CD4-positive, alpha-beta T cell treated with Interleukin-10 for 1 hour (primary cell): ENCODE results near the gene MAP10.
"Not testable (repeated sequence)": the region's sequence is repeated elsewhere in the genome, so short reads cannot be mapped to it uniquely, and the experiment has no call there.

ENCODE experiments used
- DNase-seq: peaks from one replicate; pipeline ENCODE4 v3.0.0-alpha.2; 2020

The MAP10 gene, protein sequence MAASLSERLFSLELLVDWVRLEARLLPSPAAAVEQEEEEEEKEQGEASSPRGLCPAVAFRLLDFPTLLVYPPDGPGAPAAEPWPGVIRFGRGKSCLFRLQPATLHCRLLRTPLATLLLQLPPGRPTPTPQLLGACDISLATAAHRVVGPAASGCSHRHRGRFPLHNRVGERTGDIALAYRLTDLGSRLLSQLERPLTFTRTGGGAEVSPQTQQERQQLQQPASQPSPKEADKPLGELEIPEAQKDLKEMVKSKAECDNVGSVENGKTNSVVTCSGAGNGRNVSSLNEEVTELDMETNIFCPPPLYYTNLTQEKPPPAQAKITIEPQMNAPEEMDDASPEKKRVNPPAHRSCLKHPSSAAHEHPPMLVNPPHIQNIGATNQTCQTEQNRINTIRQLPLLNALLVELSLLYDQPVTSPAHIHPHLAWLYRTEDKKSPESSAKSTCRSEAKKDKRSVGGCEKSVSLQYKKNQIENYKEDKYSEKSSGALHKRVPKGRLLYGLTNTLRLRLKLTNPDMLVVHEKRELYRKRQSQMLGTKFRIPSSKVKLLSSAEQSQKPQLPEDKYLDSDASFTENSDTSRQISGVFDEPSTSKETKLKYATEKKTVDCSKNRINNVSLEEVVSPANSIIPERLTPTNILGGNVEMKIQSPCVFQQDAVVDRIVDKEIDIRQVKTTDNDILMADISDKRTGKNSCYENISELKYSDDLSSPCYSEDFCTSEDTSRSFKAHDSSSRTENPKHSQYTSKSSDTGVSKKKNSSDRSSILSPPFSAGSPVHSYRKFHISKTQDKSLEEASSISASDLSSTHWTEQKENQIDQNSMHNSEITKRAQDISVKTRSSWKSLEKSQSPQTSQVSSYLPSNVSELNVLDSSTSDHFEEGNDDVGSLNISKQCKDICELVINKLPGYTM

DNA sequence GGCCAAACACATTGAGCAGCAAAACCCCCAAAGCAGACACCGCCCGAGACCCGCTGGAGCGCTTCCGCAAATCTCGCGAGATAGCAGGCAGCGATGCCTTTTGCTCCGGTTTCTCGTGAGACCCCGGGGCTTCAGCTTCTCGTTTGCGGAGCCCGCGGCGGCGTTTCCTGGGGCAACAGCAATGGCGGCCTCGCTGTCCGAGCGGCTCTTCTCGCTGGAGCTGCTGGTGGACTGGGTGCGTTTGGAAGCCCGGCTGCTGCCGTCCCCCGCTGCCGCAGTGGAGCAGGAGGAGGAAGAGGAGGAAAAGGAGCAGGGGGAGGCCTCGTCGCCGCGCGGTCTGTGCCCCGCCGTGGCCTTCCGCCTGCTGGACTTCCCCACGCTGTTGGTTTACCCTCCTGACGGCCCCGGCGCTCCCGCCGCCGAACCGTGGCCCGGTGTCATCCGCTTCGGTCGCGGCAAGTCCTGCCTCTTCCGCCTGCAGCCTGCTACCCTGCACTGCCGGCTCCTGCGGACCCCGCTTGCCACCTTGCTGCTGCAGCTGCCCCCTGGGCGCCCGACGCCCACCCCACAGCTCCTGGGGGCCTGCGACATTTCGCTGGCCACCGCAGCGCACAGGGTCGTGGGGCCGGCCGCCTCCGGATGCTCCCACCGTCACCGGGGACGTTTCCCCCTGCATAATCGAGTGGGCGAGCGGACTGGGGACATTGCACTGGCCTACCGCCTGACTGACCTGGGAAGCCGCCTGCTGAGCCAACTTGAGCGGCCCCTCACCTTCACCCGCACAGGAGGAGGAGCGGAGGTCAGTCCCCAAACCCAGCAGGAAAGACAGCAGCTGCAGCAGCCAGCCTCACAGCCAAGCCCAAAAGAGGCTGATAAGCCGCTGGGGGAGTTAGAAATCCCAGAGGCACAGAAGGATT, at the start of gene MAP10:
MAP10 (plus strand) TSS at position 148 of the 917 bp plus-strand sequence; CDS start at position 182, 34 bp downstream.
- DNase-seq = peak; percentile 79

DNA sequence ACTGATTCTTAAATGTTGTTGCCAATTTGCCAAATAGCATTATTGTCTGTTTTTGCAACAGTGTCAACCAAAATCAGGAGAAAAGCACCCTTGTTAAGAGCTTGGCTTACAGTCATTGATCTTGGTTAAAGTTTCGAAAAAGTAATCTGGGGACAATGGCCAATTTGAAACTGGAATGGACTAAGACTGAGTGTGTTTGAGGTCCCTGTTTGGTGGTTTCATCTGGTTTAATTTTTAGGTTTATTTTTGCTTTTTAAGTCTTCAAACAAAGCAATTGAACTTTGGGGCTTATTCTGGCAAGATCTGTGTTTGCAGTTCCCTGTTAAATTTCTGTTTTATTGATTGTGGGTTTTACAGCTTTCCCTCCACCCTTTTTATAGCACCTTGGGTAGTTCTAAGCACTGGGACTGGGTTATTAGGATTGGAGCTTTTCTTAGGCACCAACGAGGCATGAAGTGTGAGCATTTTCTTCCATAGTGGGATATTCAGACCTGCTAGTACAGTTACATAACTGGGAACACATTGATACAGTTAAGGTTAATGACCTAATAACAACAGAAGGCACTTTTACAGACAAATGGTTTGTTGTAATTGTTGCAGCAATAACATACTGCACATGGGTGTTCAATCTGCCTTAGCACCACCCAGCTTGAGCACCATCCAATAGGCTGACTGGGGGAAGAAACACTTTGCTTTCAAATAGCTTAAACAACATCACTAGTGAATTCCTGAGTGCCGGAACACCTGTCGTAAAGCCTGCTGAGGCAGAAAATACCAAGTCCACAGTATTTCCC, 40.6 kb upstream of the MAP10 start:
- DNase-seq = no peak

DNA sequence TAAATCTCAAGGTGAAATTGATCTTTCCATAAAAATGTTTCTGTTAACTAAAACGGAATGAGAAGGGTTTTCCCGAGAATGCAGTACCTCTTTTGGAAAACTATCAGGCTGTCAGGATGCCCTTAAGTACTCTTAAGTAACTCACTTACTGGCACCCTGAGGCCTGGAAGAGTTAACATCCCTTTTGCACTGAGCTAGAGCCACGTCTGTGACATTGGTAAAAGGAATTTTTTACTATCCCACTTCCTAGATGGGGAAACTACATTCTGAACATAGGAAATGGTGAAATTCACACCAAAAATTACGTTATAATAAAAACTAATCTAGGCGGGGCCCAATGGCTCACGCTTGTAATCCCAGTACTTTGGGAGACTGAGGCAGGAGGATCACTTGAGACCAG, 39.7 kb upstream of the MAP10 start:
- DNase-seq = no peak

DNA sequence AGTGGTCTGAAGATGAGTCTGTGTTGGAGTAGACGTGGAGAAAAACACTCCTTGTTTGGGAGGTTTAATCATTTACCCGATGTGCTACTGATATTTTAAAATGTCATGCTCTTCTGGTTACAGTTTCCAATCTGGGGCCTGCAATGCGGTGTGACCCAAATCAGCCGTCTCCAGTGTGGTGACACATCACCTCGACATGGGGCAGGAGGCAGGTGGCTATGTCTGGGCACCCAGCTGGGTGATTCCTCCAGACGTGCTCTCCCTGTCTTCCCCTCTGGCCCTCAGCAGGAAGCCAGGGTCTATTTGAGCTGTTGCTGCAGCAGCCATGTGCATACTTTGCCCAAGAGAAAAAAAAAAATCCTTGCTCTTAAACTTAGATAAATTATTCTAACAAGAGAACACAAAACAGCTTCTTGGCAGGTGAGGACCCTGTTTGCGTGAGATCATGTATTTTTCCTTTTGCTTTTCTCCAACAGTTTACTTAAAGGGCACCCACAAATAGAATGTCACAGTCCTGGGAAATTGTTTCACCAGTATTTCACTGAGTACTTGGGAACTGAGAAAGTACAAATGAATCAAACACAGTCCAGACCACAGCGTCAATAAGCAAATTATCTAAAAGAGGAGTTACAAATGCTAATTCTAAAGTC, 38.9 kb upstream of the MAP10 start:
- DNase-seq = no peak

DNA sequence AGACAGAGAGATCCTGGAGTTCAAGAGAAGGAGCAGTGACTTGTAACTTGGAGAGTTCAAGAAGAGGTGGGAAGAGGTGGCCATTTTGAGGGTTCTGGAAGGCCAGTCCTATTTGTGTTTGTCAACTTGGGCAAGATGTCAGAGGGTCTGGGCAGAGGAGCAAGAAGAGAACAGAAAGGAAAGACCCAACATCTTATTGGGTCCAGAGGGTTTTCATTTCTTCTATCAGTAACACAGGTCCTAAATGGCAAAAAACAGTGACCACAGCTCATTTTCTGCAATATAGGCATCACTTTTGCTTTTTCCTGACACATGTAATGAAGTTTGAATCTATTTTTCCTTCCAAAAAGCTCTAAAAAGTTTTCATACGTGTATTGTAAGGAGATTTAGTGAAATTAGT, 38.3 kb upstream of the MAP10 start:
- no peak for DNase-seq

DNA sequence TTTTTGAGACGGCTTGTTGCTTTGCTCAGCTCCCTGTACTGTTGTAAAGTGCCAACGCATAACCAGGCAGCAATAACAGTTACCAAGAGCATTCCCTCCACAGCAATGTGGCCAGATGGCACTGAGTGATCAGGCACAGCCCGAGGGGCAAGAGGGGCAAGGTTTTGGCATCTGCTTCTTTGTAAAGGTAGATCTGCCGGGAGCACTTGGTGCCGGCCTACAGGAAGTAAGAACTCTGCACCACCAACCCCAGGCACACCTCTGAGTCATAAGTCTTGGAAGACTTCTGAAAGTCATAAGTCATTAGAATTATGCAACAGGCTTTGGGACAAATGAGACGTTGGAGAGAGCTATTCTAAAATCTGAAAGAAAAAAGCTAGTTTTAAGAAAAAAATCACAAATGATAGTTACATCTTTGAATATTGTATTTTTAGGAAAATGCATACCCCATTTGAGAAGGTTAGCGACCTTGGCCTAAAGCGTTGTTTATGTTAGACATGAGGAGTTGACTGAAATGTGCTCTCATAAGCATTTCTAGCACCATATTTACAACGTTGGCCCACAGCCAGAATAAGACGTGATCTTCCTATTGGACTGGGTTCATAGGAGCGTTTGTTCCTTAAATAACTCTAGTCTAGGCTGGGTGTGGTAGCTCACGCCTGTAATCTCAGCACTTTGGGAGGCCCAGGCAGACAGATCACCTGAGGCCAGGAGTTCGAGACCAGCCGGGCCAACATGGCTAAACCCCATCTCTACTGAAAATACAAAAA, 37.7 kb upstream of the MAP10 start:
- DNase-seq = no peak

DNA sequence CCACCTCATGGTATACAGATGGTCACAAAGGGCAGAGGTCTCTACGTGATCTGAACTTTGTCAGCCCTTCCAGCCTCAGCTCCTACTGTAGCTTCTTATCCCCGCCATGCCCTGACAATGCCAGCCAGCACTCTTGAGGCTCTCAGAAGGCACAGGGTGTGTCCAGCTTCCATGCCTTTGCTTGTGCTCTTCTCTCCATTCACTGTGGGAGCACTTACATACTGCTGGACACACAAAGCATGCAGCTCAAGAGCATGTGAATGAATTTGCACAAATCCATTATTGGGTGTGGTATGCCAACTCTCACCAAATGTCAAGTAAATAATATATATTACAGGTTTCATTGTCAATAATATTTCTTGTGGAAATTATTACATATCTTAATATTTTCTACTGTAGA, 36.4 kb upstream of the MAP10 start:
- no peak for DNase-seq

DNA sequence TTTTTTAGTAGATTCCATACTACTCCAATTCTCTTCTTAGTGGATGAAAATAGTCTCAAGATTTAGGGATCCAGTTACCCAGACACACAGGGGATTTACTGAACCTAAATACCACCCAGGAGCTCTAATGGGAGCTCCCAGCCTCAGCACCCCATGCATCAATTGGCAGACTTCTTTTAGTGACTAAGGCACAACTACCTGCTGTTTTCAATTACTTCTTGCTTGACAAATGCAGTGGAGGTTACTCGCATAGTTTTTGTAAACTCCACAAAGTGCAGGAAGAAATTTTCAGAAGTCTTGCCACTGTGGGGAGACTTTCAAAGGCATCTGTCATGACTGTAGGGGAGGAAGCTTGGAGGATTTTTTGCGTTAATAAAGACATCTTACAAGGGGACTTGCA, 35.5 kb upstream of the MAP10 start:
- no peak for DNase-seq

DNA sequence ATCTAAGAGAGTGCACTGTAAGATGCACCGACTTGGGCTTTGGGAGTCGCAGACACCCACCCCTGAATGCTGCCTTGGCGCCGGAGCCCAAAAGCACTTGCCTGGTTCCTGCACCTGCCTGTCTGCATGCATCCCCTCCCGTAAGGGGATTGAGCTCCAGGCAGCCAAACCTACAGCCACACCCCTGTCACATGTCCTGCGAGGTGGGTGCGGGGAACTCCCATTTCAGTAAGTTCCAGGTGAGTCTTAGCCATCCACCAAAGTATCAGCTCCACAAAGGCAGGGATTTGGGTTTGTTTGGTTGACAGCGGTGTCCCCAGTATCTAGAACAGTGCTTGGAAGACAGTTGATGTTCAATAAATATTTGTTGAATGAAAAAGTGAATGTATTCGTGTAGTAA, 31.5 kb upstream of the MAP10 start:
- DNase-seq = no peak

DNA sequence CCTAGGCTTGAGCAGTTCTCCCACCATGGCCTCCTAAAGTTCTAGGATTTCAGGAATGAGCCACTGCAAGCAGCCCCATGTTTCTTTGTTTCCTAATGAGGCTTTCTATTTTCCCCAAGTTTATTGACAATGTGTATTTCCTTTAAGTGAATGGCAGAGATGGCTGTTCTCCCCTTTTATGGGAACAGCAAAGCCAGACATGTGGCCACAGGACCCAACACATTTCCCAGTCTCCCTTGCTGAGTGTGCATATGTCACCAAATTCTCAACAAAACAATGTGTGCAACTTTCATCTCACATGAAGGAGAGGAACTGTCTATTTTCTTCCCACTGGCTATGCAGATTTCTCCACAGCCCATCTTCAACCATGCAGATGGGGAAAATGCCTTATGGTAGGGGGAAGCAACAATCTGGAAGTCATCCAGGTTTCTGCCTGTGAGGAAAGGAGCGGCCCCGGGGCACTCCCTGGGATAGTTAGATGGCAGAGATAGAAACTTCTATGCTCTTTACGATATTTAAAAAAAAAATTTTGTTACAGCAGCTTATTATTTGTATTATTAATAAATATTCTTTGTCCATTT, 28.6 kb upstream of the MAP10 start:
- DNase-seq = no peak

DNA sequence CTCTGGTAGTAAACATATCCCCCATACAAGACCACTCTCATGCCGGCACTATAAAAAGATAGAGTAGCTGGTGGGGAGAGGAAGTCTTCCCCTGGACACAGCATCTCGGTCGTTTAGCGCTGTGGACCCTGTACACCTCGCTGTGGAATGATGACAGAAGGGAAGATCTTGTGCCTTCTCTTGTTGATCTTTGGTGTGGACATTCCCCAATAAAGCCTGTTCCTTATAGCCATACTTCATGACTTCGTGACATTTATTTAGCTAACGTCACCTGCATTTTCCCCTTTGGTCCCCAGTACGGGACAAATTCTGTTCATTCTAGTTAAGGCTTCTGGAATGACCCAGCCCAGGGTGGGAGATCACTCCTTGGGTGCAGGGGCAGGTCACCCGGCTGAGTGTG, 24.9 kb upstream of the MAP10 start:
- no peak for DNase-seq

DNA sequence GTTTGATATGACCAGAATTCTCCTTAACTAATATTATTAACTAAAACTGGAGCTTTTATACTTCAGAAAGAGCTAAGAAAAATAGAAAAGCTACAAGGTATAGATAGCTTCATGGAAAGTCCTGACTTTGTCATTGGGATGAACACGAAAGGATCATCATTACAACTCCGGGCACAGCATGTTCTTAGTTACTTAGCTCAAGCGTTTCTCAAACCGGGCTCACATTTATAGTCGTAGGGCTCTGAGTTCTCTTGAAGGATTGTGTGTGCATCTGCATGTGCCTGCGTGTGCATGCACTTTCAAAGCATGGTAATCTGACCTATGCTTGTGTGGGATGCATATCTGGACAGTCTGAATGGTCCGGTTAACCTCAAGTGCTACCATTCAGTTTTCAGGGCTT, 20.4 kb upstream of the MAP10 start:
- no peak for DNase-seq

DNA sequence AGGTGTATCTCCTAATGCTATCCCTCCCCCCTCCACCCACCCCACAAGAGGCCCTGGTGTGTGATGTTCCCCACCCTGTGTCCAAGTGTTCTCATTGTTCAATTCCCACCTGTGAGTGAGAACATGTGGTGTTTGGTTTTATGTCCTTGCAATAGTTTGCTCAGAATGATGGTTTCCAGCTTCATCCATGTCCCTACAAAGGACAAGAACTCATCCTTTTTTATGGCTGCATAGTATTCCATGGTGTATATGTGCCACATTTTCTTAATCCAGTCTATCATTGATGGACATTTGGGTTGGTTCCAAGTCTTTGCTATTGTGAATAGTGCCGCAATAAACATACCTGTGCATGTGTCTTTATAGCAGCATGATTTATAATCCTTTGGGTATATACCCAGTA, 19.6 kb upstream of the MAP10 start:
- DNase-seq = not testable (repeated sequence)

DNA sequence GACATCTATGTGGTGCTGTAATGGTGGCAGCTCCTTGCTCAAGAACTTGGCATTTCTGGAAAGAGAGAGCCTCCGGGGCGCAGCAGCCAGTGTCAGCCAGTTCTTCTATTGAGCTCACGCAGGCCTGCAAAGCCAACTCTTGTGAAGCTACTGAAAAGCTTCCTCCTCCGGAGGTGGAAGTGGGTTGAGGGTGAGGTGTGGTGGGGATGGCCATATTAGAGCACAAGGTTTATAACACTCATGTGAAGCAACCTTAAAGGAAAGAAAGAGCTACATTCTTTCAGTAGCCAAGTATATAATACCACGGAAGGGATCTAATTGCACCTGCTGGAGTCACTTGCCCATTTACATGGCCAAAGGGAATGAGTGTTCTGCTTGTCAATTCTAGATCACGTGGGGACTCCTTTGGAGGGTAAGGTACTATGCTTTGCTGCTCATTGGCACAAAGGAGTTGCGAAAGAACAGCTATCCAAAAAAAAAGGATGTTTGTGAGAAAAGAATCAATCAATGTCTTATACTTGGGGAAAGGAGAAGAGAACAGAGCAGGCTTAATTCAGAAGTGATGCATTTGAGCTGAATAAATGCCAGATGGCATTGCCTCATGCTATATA, 18.3 kb upstream of the MAP10 start:
- DNase-seq = no peak

DNA sequence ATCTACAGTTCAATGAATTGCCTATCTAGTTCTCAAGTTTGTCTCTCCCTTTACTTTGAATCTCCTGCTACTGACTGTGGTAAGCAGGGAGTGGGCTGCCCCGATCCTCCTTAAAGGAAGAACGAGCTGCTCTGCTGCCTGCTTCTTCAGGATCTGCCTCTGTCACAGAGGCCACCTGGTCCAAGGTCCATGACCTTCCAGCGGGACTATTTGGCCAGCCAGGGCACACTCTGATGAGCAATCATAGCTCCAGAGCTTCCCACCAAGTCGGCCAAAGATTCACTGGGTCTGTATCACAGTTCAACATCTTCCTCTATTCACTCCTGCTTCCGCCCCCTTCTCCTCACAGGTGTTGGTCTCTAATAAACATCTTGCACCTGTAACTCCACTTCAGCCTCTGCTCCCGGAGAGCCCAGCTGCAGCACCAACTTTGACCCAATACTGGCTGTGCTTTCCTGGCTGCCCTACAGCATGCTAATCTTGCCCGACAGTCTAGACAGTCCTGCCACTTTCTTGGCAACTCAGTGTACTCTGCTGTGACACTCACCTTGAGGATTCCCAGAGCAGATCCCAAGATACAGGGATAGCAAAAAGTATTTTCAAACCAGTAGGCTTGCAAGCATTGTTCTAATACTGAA, 16.9 kb upstream of the MAP10 start:
- no peak for DNase-seq

DNA sequence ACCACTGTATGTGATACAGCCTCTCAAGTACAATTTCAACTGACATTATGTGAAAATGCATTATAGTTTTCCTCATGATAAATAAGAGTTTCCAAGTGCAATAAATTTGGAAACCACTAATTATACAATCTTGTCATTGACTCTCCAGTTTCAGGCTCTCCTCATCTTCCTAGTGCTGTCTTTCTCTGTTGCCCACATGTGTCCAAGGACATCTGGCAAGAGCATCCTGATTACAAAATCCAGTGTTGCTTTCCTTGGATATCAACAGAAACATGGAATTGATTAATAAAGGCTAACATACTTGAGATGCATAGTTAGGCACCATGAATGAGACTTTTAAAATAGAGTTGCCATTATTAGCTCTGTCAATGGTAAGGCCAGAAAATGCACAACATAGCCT, 15.6 kb upstream of the MAP10 start:
- no peak for DNase-seq

DNA sequence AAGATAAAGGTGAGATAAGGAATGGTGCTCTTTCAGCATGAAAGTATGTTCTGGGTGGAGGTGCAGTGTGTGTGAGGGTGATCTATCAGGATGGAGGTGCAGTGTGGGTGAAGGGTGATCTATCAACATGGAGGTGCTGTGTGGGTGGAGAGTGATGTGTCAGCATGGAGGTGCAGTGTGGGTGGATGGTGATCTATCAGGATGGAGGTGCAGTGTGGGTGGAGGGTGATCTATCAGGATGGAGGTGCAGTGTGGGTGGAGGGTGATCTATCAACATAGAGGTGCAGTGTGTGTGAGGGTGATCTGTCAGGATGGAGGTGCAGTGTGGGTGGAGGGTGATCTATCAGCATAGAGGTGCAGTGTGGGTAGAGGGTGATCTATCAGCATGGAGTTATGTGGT, 12.3 kb upstream of the MAP10 start:
- DNase-seq = no peak

DNA sequence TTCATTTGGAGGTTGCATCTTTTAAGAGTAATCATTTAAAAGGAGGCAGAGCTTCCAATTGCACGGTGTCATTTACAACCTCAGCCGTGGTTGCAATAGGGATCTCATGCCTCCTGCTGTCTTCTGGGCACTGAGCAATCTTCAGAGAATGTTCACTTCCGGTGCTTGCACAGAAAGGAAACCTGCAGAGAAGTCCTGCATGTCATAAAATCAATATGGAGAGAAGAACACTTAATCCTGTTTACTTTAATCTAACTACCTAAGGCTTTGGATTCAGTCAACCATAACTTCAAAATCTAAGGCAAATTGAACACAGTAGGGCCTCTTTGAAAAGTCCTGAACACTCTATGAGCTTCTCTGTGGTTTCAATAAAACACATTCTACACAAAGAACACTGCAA, 11.3 kb upstream of the MAP10 start:
- peak; percentile 13 for DNase-seq

DNA sequence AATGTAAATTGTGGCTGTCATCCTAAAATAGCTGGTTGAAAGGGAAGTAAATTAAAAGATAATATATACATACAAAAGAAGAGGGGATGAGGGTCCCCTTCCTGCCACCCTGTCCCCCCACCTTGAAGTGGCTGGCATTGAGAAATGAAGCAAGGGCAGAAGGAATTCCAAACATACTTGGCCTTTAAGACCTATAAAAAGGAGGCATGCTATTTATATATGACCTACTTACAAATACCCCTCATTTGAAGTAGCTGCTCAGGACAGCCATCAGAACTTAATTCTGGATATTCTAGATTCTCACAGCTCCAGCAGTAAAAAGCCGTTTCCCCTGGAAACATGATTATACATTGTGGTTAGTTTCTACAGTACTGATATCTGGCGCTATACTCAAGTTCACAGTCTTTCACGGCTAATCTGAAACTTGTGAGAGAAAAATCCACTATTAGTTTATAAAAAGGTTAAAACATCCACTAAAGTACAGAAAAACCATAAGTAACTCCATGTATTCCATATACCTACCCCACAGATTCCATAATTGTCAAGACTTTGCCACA, 9.6 kb upstream of the MAP10 start:
- no peak for DNase-seq
